B cell (primary cell): ENCODE measurements around the gene RPP25L.

Source experiments
- CTCF ChIP-seq: fragments of 200-600 bp; IDR thresholded peaks from one replicate; pipeline ENCODE4 v1.8.0; 2022; ENCODE audit warnings: antibody characterized with exemption, mild to moderate bottlenecking
- EZH2 ChIP-seq: IDR thresholded peaks from 2 replicates; pipeline ENCODE4 v1.6.1; 2012; ENCODE audit warnings: borderline replicate concordance, low read depth, mild to moderate bottlenecking, moderate library complexity, low read length; ENCODE audit not compliant: insufficient read depth, poor library complexity, severe bottlenecking

GRCh38 chr9:34651321-34651720 is 39.4 kb upstream of the RPP25L start:
- TF ChIP-seq EZH2: no peak
- no peak for TF ChIP-seq CTCF
